MM.1S (cell line): ENCODE measurements around the gene MRPS2.
"Not testable (repeated sequence)": the region's sequence is repeated elsewhere in the genome, so short reads cannot be mapped to it uniquely, and the experiment has no call there.

ENCODE experiments used
- DNase-seq: peaks from one replicate; pipeline ENCODE4 v3.0.0-alpha.2; 2015
- H2AFZ ChIP-seq: fragments of 300-600 bp; sonication (generic); 2 replicates; pipeline ENCODE4 v1.6.0; 2016; ENCODE audit warnings: antibody characterized with exemption, low read length
- H3F3A ChIP-seq: fragments of 300-600 bp; sonication (generic); 2 replicates; pipeline ENCODE4 v1.6.1; 2016; ENCODE audit warnings: mild to moderate bottlenecking, antibody characterized with exemption, low read length, moderate library complexity, mixed read lengths; ENCODE audit not compliant: insufficient read depth
- H3K27ac ChIP-seq: fragments of 300-600 bp; sonication (generic); 2 replicates; pipeline ENCODE4 v1.5.1; 2016; ENCODE audit warnings: mild to moderate bottlenecking, low read length
- H3K27me3 ChIP-seq: fragments of 300-600 bp; sonication (generic); replicated peaks from 2 replicates; pipeline ENCODE4 v1.6.0; 2016; ENCODE audit warnings: low read length; ENCODE audit not compliant: insufficient read depth
- H3K36me3 ChIP-seq: fragments of 300-600 bp; sonication (generic); replicated peaks from 2 replicates; pipeline ENCODE4 v1.6.1; 2016; ENCODE audit warnings: mild to moderate bottlenecking, low read length, mixed read lengths; ENCODE audit not compliant: insufficient read depth
- H3K4me1 ChIP-seq: fragments of 300-600 bp; sonication (generic); 2 replicates; pipeline ENCODE4 v1.6.1; 2016; ENCODE audit warnings: low read length, mixed read lengths
- H3K4me2 ChIP-seq: fragments of 300-600 bp; sonication (generic); 2 replicates; pipeline ENCODE4 v1.6.0; 2016; ENCODE audit warnings: low read depth, low read length
- H3K4me3 ChIP-seq: fragments of 300-600 bp; sonication (generic); 2 replicates; pipeline ENCODE4 v1.5.1; 2016; ENCODE audit warnings: low read length, mixed read lengths
- H3K79me2 ChIP-seq: fragments of 300-600 bp; sonication (generic); 2 replicates; pipeline ENCODE4 v1.6.1; 2016; ENCODE audit warnings: mixed run types, low read length, mixed read lengths
- H3K9ac ChIP-seq: fragments of 300-600 bp; sonication (generic); 2 replicates; pipeline ENCODE4 v1.6.1; 2016; ENCODE audit warnings: low read length, mixed read lengths
- H3K9me2 ChIP-seq: fragments of 300-600 bp; sonication (generic); replicated peaks from 2 replicates; pipeline ENCODE4 v1.6.1; 2016; ENCODE audit warnings: mild to moderate bottlenecking, low read length, mixed read lengths; ENCODE audit not compliant: insufficient read depth
- H3K9me3 ChIP-seq: fragments of 300-600 bp; sonication (generic); replicated peaks from 2 replicates; pipeline ENCODE4 v1.6.1; 2016; ENCODE audit warnings: mild to moderate bottlenecking, low read length, mixed read lengths; ENCODE audit not compliant: insufficient read depth
- H4K20me1 ChIP-seq: fragments of 300-600 bp; sonication (generic); 2 replicates; pipeline ENCODE4 v1.6.1; 2016; ENCODE audit warnings: mild to moderate bottlenecking, low read length, moderate library complexity, mixed read lengths; ENCODE audit not compliant: insufficient read depth
- CTCF ChIP-seq: fragments of 300-600 bp; sonication (generic); IDR thresholded peaks from 2 replicates; pipeline ENCODE4 v1.5.1; 2016; ENCODE audit warnings: antibody characterized with exemption, low read length, mixed read lengths
- EZH2 ChIP-seq: fragments of 300-600 bp; sonication (generic); optimal IDR thresholded peaks from 2 replicates; pipeline ENCODE3; 2017; ENCODE audit warnings: low read depth, mild to moderate bottlenecking, antibody characterized with exemption, low read length, mixed read lengths
- EZH2phosphoT487 ChIP-seq: fragments of 300-600 bp; sonication (generic); IDR thresholded peaks from 2 replicates; pipeline ENCODE4 v1.6.1; 2018; ENCODE audit warnings: antibody characterized with exemption, low read length

Gene MRPS2

GRCh38 chr9:135500525-135501260 lies at the start of gene MRPS2:
TSS of gene MRPS2 (plus strand) at chr9:135500682. CDS start at chr9:135500711, 29 bp downstream.
- H4K20me1 ChIP-seq: no peaks in the 10 kb centered on the region; the same call in 1 of the 2 replicates
- H3K4me1 ChIP-seq: peaks cover 10% of the 10 kb centered on the region
- H3K27me3 ChIP-seq: peaks cover 38% of the 10 kb centered on the region
- DNase-seq: peak; percentile 90
- H3K4me3 ChIP-seq: peak within 1 kb of the TSS; percentile 90
- H3F3A ChIP-seq: no peaks in the 10 kb centered on the region
- peaks cover 3% of the 10 kb centered on the region; the same call in 1 of the 2 replicates for H3K36me3 ChIP-seq
- H3K9me2 ChIP-seq: no peaks in the 10 kb centered on the region
- no peaks in the 10 kb centered on the region for H3K9me3 ChIP-seq
- H3K9ac ChIP-seq: peak within 1 kb of the TSS; percentile 89
- peak within 1 kb of the TSS; percentile 57; the same call in 1 of the 2 replicates for H3K27ac ChIP-seq
- H3K79me2 ChIP-seq: peaks cover 33% of the 10 kb centered on the region
- H3K4me2 ChIP-seq: peak within 1 kb of the TSS; percentile 97
- peak; percentile 78 for TF ChIP-seq CTCF
- TF ChIP-seq EZH2: no peak
- peak within 1 kb of the TSS; percentile 90 for H2AFZ ChIP-seq

GRCh38 chr9:135450956-135451355 lies 49.5 kb upstream of the MRPS2 start:
- H3K9me3 ChIP-seq: no peaks in the 10 kb centered on the region
- no peak overlapping the region for H3K4me2 ChIP-seq
- DNase-seq: no peak
- H2AFZ ChIP-seq: no peak overlapping the region
- no peaks in the 10 kb centered on the region for H3F3A ChIP-seq
- H3K4me1 ChIP-seq: no peaks in the 10 kb centered on the region
- peaks cover 85% of the 10 kb centered on the region for H3K27me3 ChIP-seq
- no peaks in the 10 kb centered on the region for H3K79me2 ChIP-seq
- H4K20me1 ChIP-seq: no peaks in the 10 kb centered on the region
- no peak overlapping the region for H3K27ac ChIP-seq
- no peak for TF ChIP-seq EZH2
- no peak for TF ChIP-seq CTCF
- TF ChIP-seq EZH2phosphoT487: no peak
- H3K9me2 ChIP-seq: no peaks in the 10 kb centered on the region
- H3K4me3 ChIP-seq: no peak overlapping the region
- no peaks in the 10 kb centered on the region for H3K36me3 ChIP-seq
- no peak overlapping the region for H3K9ac ChIP-seq

- not testable (repeated sequence) for H3K27ac ChIP-seq, H3K79me2 ChIP-seq, H3K36me3 ChIP-seq, H3K4me3 ChIP-seq, H3F3A ChIP-seq, H3K9me3 ChIP-seq, H3K4me1 ChIP-seq, H3K9ac ChIP-seq, H3K9me2 ChIP-seq, DNase-seq, H4K20me1 ChIP-seq, H2AFZ ChIP-seq, H3K4me2 ChIP-seq
- H3K27me3 ChIP-seq: peaks cover 90% of the 10 kb centered on the region
Observed at GRCh38 chr9:135451909-135452308, 48.6 kb upstream of the MRPS2 start.

- TF ChIP-seq CTCF (no peak), EZH2phosphoT487 (no peak), EZH2 (no peak)
- Histone ChIP-seq H3K9me3 (no peaks in the 10 kb centered on the region), H3K79me2 (no peaks in the 10 kb centered on the region), H3K9ac (no peak overlapping the region), H3K4me1 (no peaks in the 10 kb centered on the region), H3K27me3 (peaks cover 95% of the 10 kb centered on the region), H3K4me2 (no peak overlapping the region), H3K9me2 (no peaks in the 10 kb centered on the region), H3F3A (no peaks in the 10 kb centered on the region), H4K20me1 (no peaks in the 10 kb centered on the region), H3K27ac (no peak overlapping the region), H3K4me3 (no peak overlapping the region), H3K36me3 (no peaks in the 10 kb centered on the region), H2AFZ (no peak overlapping the region)
- no peak for DNase-seq
Observed at GRCh38 chr9:135454737-135455136, 45.7 kb upstream of the MRPS2 start.
